T-helper 17 cell (primary cell): ENCODE data around the gene LAMA4. TPM values are rescaled to one million over a fixed set of nuclear protein-coding genes. Genes with fewer than 3 reads are reported as not detected.

Experiments
- ATAC-seq: fragments of 150-1000 bp; cut with Tn5 transposase; 2 replicates; pipeline ENCODE4 v1.10.0; 2021; ENCODE audit warnings: mild to moderate bottlenecking, moderate library complexity
- DNase-seq, 3 donors: peaks; one replicate each; pipeline versions ENCODE4 v3.0.0 to v3.0.0-alpha.2; 2020 to 2021
- H3K9me3 ChIP-seq: one replicate; pipeline ENCODE4 v1.7.0; 2013; ENCODE audit warnings: low read length, mild to moderate bottlenecking; ENCODE audit not compliant: control insufficient read depth, poor library complexity, severe bottlenecking
- H3K27ac Mint-ChIP-seq: one replicate; pipeline ENCODE4 v1.8.0; 2022; ENCODE audit warnings: mild to moderate bottlenecking, moderate library complexity, mixed read lengths
- H3K27me3 Mint-ChIP-seq: one replicate; pipeline ENCODE4 v1.8.0; 2022; ENCODE audit warnings: mixed read lengths
- H3K36me3 Mint-ChIP-seq: one replicate; pipeline ENCODE4 v1.8.0; 2022; ENCODE audit warnings: low read depth, mixed read lengths
- H3K4me1 Mint-ChIP-seq: one replicate; pipeline ENCODE4 v1.8.0; 2022; ENCODE audit warnings: mild to moderate bottlenecking, mixed read lengths
- H3K4me3 Mint-ChIP-seq: one replicate; pipeline ENCODE4 v1.8.0; 2022; ENCODE audit warnings: mild to moderate bottlenecking, moderate library complexity, mixed read lengths
- total RNA-seq, 4 donors: library from RNA in 2 of 4; stranded (reverse) in 2 of 4; gene quantifications; one replicate each; pipeline ENCODE4 v1.2.3 and lab custom pipeline; 2022 to 2026

Gene LAMA4
- total RNA-seq, 2 donors from 2014 or later, result not detected

GRCh38 chr6:112245511-112246203, 8.7 kb downstream of the LAMA4 start:
- Mint-ChIP-seq H3K27me3 (peaks cover 60% of the 10 kb centered on the region), H3K36me3 (no peaks in the 10 kb centered on the region), H3K4me3 (no peak overlapping the region), H3K4me1 (peaks cover 11% of the 10 kb centered on the region), H3K27ac (no peak overlapping the region)
- DNase-seq, result no peak
- no peak for ATAC-seq
- no peaks in the 10 kb centered on the region for H3K9me3 ChIP-seq

- H3K27me3 Mint-ChIP-seq, result peaks cover 57% of the 10 kb centered on the region
- no peak overlapping the region for H3K4me3 Mint-ChIP-seq
- peaks cover 11% of the 10 kb centered on the region for H3K4me1 Mint-ChIP-seq
- no peaks in the 10 kb centered on the region for H3K36me3 Mint-ChIP-seq
- ATAC-seq, result no peak
- DNase-seq, result no peak
- H3K9me3 ChIP-seq, result no peaks in the 10 kb centered on the region
- no peak overlapping the region for H3K27ac Mint-ChIP-seq
These were observed 10.2 kb downstream of the LAMA4 start for GRCh38 chr6:112243861-112244827.

GRCh38 chr6:112241820-112242429, 12.4 kb downstream of the LAMA4 start:
- Mint-ChIP-seq H3K4me1 (peaks cover 11% of the 10 kb centered on the region), H3K27ac (no peak overlapping the region), H3K36me3 (peaks cover 2% of the 10 kb centered on the region), H3K27me3 (peaks cover 51% of the 10 kb centered on the region), H3K4me3 (no peak overlapping the region)
- no peak for DNase-seq
- ATAC-seq, result no peak
- no peaks in the 10 kb centered on the region for H3K9me3 ChIP-seq

- ATAC-seq (no peak), DNase-seq (no peak)
- H3K27ac Mint-ChIP-seq, result no peak overlapping the region
- H3K4me3 Mint-ChIP-seq, result no peak overlapping the region
- peaks cover 2% of the 10 kb centered on the region for H3K36me3 Mint-ChIP-seq
- peaks cover 66% of the 10 kb centered on the region for H3K27me3 Mint-ChIP-seq
- peaks cover 14% of the 10 kb centered on the region for H3K4me1 Mint-ChIP-seq
- H3K9me3 ChIP-seq, result no peaks in the 10 kb centered on the region
These were observed 16.8 kb downstream of the LAMA4 start for GRCh38 chr6:112237595-112237994.

- Mint-ChIP-seq H3K27ac (no peak overlapping the region), H3K4me1 (peaks cover 8% of the 10 kb centered on the region), H3K27me3 (peaks cover 61% of the 10 kb centered on the region), H3K36me3 (peaks cover 2% of the 10 kb centered on the region), H3K4me3 (no peak overlapping the region)
- DNase-seq (no peak), ATAC-seq (no peak)
- no peaks in the 10 kb centered on the region for H3K9me3 ChIP-seq
These were observed 17.3 kb downstream of the LAMA4 start for GRCh38 chr6:112237066-112237465.

- DNase-seq (no peak), ATAC-seq (peak; percentile 42)
- H3K4me3 Mint-ChIP-seq, result no peak overlapping the region
- peaks cover 2% of the 10 kb centered on the region for H3K36me3 Mint-ChIP-seq
- peaks cover 6% of the 10 kb centered on the region for H3K4me1 Mint-ChIP-seq
- peaks cover 53% of the 10 kb centered on the region for H3K27me3 Mint-ChIP-seq
- H3K27ac Mint-ChIP-seq, result no peak overlapping the region
- no peaks in the 10 kb centered on the region for H3K9me3 ChIP-seq
These were observed 18.4 kb downstream of the LAMA4 start for GRCh38 chr6:112235956-112236355.

- DNase-seq, result no peak
- Mint-ChIP-seq H3K4me1 (peaks cover 6% of the 10 kb centered on the region), H3K36me3 (peaks cover 2% of the 10 kb centered on the region), H3K27ac (no peak overlapping the region), H3K4me3 (no peak overlapping the region), H3K27me3 (peaks cover 47% of the 10 kb centered on the region)
- no peaks in the 10 kb centered on the region for H3K9me3 ChIP-seq
- no peak for ATAC-seq
These were observed 19.8 kb downstream of the LAMA4 start for GRCh38 chr6:112234601-112235000.

GRCh38 chr6:112233847-112234246, 20.5 kb downstream of the LAMA4 start:
- peaks cover 6% of the 10 kb centered on the region for H3K4me1 Mint-ChIP-seq
- H3K27ac Mint-ChIP-seq, result no peak overlapping the region
- H3K27me3 Mint-ChIP-seq, result peaks cover 47% of the 10 kb centered on the region
- H3K36me3 Mint-ChIP-seq, result peaks cover 2% of the 10 kb centered on the region
- no peak overlapping the region for H3K4me3 Mint-ChIP-seq
- DNase-seq (no peak), ATAC-seq (no peak)
- no peaks in the 10 kb centered on the region for H3K9me3 ChIP-seq

- H3K27ac Mint-ChIP-seq, result no peak overlapping the region
- H3K27me3 Mint-ChIP-seq, result peaks cover 41% of the 10 kb centered on the region
- H3K4me1 Mint-ChIP-seq, result peaks cover 6% of the 10 kb centered on the region
- H3K4me3 Mint-ChIP-seq, result no peak overlapping the region
- peaks cover under 1% of the 10 kb centered on the region for H3K36me3 Mint-ChIP-seq
- H3K9me3 ChIP-seq, result no peaks in the 10 kb centered on the region
- no peak for ATAC-seq
- DNase-seq, result no peak
These were observed 21.5 kb downstream of the LAMA4 start for GRCh38 chr6:112232845-112233256.

GRCh38 chr6:112231594-112232060, 22.7 kb downstream of the LAMA4 start:
- H3K27ac Mint-ChIP-seq, result no peak overlapping the region
- no peak for DNase-seq
- H3K9me3 ChIP-seq, result no peaks in the 10 kb centered on the region
- no peak overlapping the region for H3K4me3 Mint-ChIP-seq
- H3K27me3 Mint-ChIP-seq, result peaks cover 32% of the 10 kb centered on the region
- ATAC-seq, result no peak
- H3K4me1 Mint-ChIP-seq, result peaks cover 6% of the 10 kb centered on the region
- H3K36me3 Mint-ChIP-seq, result no peaks in the 10 kb centered on the region

GRCh38 chr6:112231164-112231563, 23.2 kb downstream of the LAMA4 start:
- ATAC-seq, result no peak
- Mint-ChIP-seq H3K4me3 (no peak overlapping the region), H3K27me3 (peaks cover 32% of the 10 kb centered on the region), H3K36me3 (no peaks in the 10 kb centered on the region), H3K4me1 (peaks cover 4% of the 10 kb centered on the region), H3K27ac (no peak overlapping the region)
- no peak for DNase-seq
- H3K9me3 ChIP-seq, result no peaks in the 10 kb centered on the region

GRCh38 chr6:112228480-112229332, 25.7 kb downstream of the LAMA4 start:
- Mint-ChIP-seq H3K27me3 (peaks cover 27% of the 10 kb centered on the region), H3K27ac (no peak overlapping the region), H3K4me3 (no peak overlapping the region), H3K36me3 (no peaks in the 10 kb centered on the region), H3K4me1 (no peaks in the 10 kb centered on the region)
- DNase-seq (no peak), ATAC-seq (no peak)
- no peaks in the 10 kb centered on the region for H3K9me3 ChIP-seq
